ENCODE data around the gene SERINC5. TPM values are rescaled to one million over a fixed set of nuclear protein-coding genes. Genes with fewer than 3 reads are reported as not detected.

SERINC5 gene
- total RNA-seq, 1 donor from 2014 or later = 57.3 TPM

DNA sequence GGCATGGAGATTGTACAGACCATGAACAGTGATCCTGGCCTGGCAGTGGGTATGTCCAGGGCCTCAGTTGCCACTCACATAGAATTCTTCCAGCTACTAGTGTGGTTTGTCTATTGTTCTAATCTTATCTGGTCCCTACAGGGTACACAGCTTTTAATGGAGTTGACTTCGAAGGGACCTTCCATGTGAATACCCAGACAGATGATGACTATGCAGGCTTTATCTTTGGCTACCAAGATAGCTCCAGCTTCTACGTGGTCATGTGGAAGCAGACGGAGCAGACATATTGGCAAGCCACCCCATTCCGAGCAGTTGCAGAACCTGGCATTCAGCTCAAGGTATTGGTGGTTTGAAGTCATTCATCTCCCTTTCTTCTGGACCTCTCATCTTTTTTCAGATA is 176.9 kb downstream of the SERINC5 start:
- no peak overlapping the region for H3K9ac ChIP-seq (ENCODE audit: low read length)
- no peak overlapping the region for H3K27ac Mint-ChIP-seq (ENCODE audit: unreplicated experiment)
- no peak overlapping the region for H3K4me2 ChIP-seq (ENCODE audit: low read length)
- H3K9me3 Mint-ChIP-seq (ENCODE audit: unreplicated experiment) = no peaks in the 10 kb centered on the region
- no peaks in the 10 kb centered on the region for H3K27me3 ChIP-seq (ENCODE audit: insufficient read depth, low read length)
- H3K79me2 ChIP-seq (ENCODE audit: insufficient read depth, low read length) = no peaks in the 10 kb centered on the region
- no peak overlapping the region for H3K4me3 ChIP-seq (ENCODE audit: insufficient read depth, low read depth, low read length)
- H3K36me3 Mint-ChIP-seq (ENCODE audit: low read depth, unreplicated experiment) = no peaks in the 10 kb centered on the region
- H4K20me1 ChIP-seq (ENCODE audit: insufficient read depth, low read length) = no peaks in the 10 kb centered on the region
- no peak for FAIRE-seq
- no peaks in the 10 kb centered on the region for H3K9me3 ChIP-seq (ENCODE audit: insufficient read depth, low read depth, low read length)
- H3K4me1 Mint-ChIP-seq (ENCODE audit: low read depth, unreplicated experiment) = no peaks in the 10 kb centered on the region
- H3K4me1 ChIP-seq (ENCODE audit: insufficient read depth, low read length) = peaks cover 3% of the 10 kb centered on the region
- no peak for DNase-seq (ENCODE audit: low read depth)
- H3K27ac ChIP-seq (ENCODE audit: low read depth, low read length) = no peak overlapping the region
- H2AFZ ChIP-seq (ENCODE audit: low read depth, low read length) = no peak overlapping the region
- H3K36me3 ChIP-seq (ENCODE audit: insufficient read depth, low read length) = no peaks in the 10 kb centered on the region
- peaks cover 4% of the 10 kb centered on the region for H3K27me3 Mint-ChIP-seq (ENCODE audit: low read depth, unreplicated experiment)
- no peak overlapping the region for H3K4me3 Mint-ChIP-seq (ENCODE audit: unreplicated experiment)
- TF ChIP-seq, protein P1, sequence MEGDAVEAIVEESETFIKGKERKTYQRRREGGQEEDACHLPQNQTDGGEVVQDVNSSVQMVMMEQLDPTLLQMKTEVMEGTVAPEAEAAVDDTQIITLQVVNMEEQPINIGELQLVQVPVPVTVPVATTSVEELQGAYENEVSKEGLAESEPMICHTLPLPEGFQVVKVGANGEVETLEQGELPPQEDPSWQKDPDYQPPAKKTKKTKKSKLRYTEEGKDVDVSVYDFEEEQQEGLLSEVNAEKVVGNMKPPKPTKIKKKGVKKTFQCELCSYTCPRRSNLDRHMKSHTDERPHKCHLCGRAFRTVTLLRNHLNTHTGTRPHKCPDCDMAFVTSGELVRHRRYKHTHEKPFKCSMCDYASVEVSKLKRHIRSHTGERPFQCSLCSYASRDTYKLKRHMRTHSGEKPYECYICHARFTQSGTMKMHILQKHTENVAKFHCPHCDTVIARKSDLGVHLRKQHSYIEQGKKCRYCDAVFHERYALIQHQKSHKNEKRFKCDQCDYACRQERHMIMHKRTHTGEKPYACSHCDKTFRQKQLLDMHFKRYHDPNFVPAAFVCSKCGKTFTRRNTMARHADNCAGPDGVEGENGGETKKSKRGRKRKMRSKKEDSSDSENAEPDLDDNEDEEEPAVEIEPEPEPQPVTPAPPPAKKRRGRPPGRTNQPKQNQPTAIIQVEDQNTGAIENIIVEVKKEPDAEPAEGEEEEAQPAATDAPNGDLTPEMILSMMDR (IDR thresholded peaks at IDR 0.05; ENCODE audit: insufficient read depth, low read depth, low read length) = no peak
- TF ChIP-seq EZH2 (IDR thresholded peaks at IDR 0.05; ENCODE audit: insufficient read depth, low read length) = no peak

DNA sequence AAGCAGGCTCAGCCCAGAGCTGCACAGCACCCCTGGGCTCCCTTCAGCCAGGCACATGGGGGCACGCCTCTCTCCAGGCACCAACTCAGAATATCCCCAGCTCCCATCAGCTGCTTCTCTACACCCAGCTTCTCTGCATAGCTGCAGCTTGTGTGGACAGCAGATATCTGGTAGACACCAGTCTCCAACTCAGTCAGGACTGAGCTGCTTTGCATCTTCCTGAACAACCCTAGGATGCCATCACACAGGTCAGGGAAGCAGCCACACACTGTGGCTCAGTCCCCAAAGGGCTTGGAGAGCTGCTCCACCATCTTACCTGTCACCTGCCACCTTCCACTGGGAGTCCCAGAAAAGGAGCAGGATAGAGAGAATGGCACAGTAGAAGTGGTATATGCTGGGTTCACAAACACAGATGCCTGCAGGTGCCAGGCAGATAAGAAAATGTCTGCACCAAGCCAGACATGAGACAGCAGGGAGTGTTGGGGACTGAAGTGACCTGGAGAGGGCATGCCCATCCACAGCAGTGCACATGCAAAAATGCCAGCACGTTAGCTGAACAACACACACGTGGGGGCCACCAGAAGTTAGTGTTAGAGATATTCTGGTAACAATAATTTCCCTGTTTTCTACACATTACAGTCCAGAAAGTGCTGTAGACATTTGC is 178.7 kb downstream of the SERINC5 start:
- no peaks in the 10 kb centered on the region for H3K9me3 ChIP-seq (ENCODE audit: insufficient read depth, low read depth, low read length)
- no peak overlapping the region for H3K4me2 ChIP-seq (ENCODE audit: low read length)
- no peaks in the 10 kb centered on the region for H3K9me3 Mint-ChIP-seq (ENCODE audit: unreplicated experiment)
- H3K4me3 ChIP-seq (ENCODE audit: insufficient read depth, low read depth, low read length) = no peak overlapping the region
- H3K27ac ChIP-seq (ENCODE audit: low read depth, low read length) = no peak overlapping the region
- no peak overlapping the region for H2AFZ ChIP-seq (ENCODE audit: low read depth, low read length)
- no peaks in the 10 kb centered on the region for H3K36me3 ChIP-seq (ENCODE audit: insufficient read depth, low read length)
- no peak overlapping the region for H3K9ac ChIP-seq (ENCODE audit: low read length)
- no peaks in the 10 kb centered on the region for H3K4me1 Mint-ChIP-seq (ENCODE audit: low read depth, unreplicated experiment)
- FAIRE-seq (no peak), DNase-seq (ENCODE audit: low read depth) (no peak)
- H3K27me3 Mint-ChIP-seq (ENCODE audit: low read depth, unreplicated experiment) = peaks cover 9% of the 10 kb centered on the region
- no peaks in the 10 kb centered on the region for H4K20me1 ChIP-seq (ENCODE audit: insufficient read depth, low read length)
- H3K36me3 Mint-ChIP-seq (ENCODE audit: low read depth, unreplicated experiment) = no peaks in the 10 kb centered on the region
- peaks cover 3% of the 10 kb centered on the region for H3K4me1 ChIP-seq (ENCODE audit: insufficient read depth, low read length)
- H3K79me2 ChIP-seq (ENCODE audit: insufficient read depth, low read length) = no peaks in the 10 kb centered on the region
- H3K4me3 Mint-ChIP-seq (ENCODE audit: unreplicated experiment) = no peak overlapping the region
- no peak overlapping the region for H3K27ac Mint-ChIP-seq (ENCODE audit: unreplicated experiment)
- TF ChIP-seq, protein P1 (IDR thresholded peaks at IDR 0.05; ENCODE audit: insufficient read depth, low read depth, low read length) = no peak
- no peak for TF ChIP-seq EZH2 (IDR thresholded peaks at IDR 0.05; ENCODE audit: insufficient read depth, low read length)
- no peaks in the 10 kb centered on the region for H3K27me3 ChIP-seq (ENCODE audit: insufficient read depth, low read length)

Data from astrocyte (in vitro differentiated cells and primary cell).